IPS-18c (cell line): Measurements from ENCODE around the gene DBET.
"Not testable (repeated sequence)": the region's sequence is repeated elsewhere in the genome, so short reads cannot be mapped to it uniquely, and the experiment has no call there.

ENCODE experiments used
- H3K4me3 ChIP-seq: 2 replicates; pipeline ENCODE4 v1.7.0; 2013; ENCODE audit warnings: low read depth, mild to moderate bottlenecking, low read length, moderate library complexity; ENCODE audit not compliant: insufficient read depth
- H3K9me3 ChIP-seq: one replicate; pipeline ENCODE4 v1.6.1; 2013; ENCODE audit warnings: mild to moderate bottlenecking, low read length, moderate library complexity; ENCODE audit not compliant: control insufficient read depth, insufficient read depth

Gene DBET

DNA sequence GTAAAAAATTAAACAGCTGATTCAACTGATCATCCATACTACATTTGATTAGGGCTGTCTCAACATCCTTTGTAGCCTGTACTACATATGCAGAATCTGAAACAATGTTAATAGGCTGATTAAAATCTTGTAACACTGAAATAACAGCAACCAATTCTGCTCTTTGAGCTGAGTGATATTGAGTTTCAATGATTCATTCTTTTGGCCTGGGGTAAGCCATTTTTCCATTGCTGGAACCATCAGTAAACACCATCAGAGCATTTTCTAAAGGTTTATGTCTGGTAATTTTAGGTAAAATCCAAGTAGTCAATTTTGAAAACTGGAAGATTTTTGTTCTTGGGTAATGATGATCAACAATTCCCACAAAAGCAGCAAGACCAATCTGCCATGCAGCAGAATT lies 45.7 kb downstream of the DBET start:
- H3K9me3 ChIP-seq: peaks cover 15% of the 10 kb centered on the region

DNA sequence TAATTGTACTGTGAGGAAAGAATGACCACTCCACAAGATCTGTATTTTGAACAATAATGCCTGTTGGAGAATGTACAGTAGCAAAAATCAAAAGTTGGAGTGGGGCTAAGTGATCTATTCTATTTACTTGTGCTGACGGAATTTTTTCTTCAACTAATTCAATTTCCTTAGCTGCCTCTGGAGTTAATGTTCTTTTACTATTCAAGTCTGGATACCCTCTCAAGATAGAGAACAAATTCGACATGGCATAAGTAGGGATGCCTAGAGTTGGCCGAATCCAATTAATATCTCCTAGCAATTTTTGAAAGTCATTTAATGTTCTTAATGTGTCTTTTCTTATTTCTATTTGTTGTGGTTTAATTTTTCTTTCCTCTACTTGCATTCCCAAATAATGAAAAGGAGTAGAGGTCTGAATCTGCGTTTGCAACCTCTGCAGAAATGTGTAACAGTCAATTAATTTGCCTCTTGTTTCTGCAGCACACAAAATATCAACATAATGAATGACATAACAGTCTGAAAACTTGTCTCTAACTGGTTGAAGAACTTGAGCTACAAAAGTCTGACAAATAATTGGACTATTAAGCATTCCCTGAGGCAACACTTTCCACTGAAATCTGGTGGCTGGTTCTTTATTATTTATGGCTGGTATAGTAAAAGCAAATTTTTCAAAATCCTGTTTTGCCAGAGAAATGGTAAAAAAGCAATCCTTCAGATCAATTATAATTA lies 46.4 kb downstream of the DBET start:
- H3K4me3 ChIP-seq: not testable (repeated sequence)
- H3K9me3 ChIP-seq: peaks cover 15% of the 10 kb centered on the region

More for the DNA sequence above, 45.7 kb downstream of the DBET start:
- H3K4me3 ChIP-seq: not testable (repeated sequence)

DNA sequence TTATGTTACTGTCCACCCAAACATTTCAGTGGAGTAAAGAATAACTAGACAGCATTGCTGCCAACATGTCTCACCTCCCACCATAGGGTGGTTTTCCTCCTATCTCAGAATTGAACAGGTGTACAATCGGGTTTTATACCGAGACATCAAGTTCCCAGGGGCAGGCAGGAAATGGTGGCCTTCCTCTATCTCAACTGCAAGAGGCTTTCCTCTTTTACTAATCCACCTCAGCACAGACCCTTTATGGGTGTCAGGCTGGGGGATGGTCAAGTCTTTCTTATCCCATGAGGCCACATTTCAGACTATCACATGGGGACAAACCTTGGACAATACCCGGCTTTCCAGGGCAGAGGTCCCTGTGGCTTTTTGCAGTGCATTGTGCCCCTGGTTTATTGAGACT lies 48.6 kb downstream of the DBET start:
- not testable (repeated sequence) for H3K4me3 ChIP-seq, H3K9me3 ChIP-seq

DNA sequence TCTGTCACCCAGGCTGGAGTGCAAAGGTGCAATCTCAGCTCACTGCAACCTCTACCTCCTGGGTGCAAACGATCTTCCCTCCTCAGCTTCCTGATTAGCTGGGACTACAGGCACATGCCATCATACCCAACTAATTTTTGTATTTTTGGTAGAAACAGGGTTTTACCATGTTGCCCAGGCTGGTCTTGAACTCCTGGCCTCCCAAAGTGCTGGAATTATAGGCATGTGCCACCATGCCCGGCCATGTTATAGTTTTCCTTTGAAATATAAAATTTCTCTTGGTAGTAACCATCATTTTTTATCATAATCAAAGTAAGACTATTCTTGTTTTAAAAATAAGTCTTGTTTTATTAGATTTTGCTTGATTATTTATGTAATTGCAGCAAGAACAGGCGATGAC lies 50.7 kb downstream of the DBET start:
- not testable (repeated sequence) for H3K4me3 ChIP-seq, H3K9me3 ChIP-seq
